Hematopoietic multipotent progenitor cell treated with erythropoietin and hydrocortisone succinate and interleukin-3 and kit ligand, for 15 days (in vitro differentiated cells): Measurements from ENCODE around the gene NDUFB11.
"Not testable (repeated sequence)": the region's sequence is repeated elsewhere in the genome, so short reads cannot be mapped to it uniquely, and the experiment has no call there.

ENCODE experiments used
- DNase-seq: peaks from one replicate; pipeline ENCODE4 v3.0.0-alpha.2; 2015; ENCODE audit warnings: low spot score

NDUFB11 gene

GRCh38 chrX:47146121-47146935 lies 1.8 kb upstream of the NDUFB11 start:
- DNase-seq = peak; percentile 19

- DNase-seq = no peak
These were observed 1.1 kb upstream of the NDUFB11 start for GRCh38 chrX:47145395-47146120.

DNA sequence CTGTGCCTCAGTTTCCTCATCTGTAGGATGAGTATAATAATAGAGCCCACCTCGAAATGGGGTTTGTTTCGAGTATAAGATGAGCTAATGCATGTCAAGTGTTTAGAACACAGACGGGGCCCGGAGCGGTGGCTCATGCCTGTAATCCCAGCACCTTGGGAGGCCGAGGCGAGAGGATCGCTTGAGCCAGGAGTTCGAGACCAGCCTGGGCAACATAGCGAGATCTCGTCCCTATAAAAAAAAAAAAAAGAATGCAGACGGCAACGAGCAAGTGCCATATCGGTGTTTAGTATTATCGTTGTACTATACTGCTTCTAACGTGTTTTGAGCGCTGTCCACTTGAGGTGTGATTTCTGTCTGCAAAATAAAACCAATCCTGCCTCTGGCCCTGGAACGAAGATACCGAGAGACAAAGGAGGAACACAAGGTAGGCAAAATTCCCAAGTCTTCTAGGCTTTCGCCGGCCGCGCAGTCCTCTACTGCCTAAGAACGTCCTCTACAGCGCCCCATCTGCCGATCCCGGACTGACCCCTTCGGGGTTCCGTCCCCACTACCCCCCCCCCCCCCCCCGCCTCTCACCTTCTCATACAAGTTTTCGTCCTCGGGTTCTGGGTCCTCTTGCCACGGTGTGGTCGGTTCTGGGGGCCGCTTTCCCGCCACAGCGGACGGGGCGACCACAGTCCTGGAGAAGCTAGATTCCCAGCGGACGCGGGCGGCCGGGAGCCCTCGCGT lies 442 bp downstream of the NDUFB11 start:
- peak; percentile 16 for DNase-seq

GRCh38 chrX:47138171-47138570 lies 6.3 kb downstream of the NDUFB11 start:
- DNase-seq = no peak

- DNase-seq = not testable (repeated sequence)
These were observed 8.9 kb downstream of the NDUFB11 start for GRCh38 chrX:47135650-47136049.

- DNase-seq = no peak
These were observed 11.0 kb downstream of the NDUFB11 start for GRCh38 chrX:47133493-47133892.

DNA sequence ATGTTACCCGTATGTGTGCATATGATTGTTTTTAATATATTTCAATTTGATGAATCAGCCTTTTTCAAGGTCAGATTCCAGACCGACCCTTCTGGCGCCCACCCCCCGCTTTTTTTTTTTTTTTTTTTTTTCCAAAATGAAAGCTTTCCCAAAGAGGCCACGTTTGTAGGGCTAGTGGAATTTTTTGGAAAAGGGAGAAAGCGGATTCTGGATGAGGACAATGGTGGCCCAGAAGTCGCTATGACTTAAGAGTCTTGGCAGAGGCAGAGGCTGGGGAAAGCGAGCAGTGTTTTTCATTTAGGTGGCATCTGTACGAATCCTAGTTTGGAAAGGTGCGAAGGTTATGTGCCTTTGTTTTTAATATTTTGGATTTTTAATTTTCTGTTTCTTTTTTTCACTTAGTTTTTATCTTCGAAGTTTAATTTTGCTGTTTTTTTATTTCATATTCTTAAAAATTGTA lies 14.6 kb downstream of the NDUFB11 start:
- no peak for DNase-seq

GRCh38 chrX:47129157-47129898 lies 15.2 kb downstream of the NDUFB11 start:
- DNase-seq = peak; percentile 90

DNA sequence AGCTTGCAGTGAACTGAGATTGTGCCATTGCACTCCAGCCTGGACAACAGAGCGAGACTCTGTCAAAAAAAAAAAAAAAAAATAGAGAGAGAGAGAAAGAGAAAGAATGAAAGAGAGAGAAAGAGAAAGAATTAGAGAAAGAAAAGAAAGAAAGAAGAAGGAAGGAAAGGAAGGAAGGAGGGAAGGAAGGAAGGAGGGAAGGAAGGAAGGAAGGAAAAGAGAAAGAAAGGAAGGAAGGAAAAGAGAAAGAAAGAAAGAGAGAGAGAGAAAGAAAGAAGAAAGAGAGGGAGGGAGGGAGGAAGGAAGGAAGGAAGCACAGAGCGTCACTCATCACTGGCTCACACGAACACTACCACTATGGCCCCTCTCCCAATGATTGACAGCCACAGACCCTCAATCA lies 20.0 kb downstream of the NDUFB11 start:
- not testable (repeated sequence) for DNase-seq

DNA sequence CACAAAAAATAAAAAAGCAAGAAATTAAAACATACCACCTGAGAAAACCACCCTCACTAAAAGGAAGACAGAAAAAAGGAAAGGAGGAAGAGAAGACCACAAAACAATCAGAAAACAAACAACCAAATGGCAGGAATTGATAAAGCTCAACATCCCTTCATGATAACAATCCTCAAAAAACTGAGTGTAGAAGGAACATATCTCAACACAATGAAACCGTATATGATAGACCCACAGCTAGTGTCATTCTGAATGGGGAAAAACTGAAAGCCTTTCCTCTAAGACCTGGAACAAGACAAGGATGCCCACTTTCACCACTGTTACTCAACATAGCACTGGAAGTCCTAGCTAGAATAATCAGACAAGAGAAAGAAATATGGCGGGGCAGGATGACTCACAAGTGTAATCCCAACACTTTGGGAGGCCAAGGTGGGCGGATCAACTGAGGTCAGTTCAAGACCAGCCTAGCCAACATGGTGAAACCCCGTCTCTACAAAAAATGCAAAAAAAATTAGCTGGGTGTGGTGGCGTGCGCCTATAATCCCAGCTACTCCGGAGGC lies 27.9 kb downstream of the NDUFB11 start:
- DNase-seq = not testable (repeated sequence)

- no peak for DNase-seq
These were observed 32.1 kb downstream of the NDUFB11 start for GRCh38 chrX:47112316-47112954.

GRCh38 chrX:47110936-47111615 lies 33.4 kb downstream of the NDUFB11 start:
- DNase-seq = not testable (repeated sequence)

- DNase-seq = no peak
These were observed 43.3 kb downstream of the NDUFB11 start for GRCh38 chrX:47101206-47101605.

GRCh38 chrX:47098338-47099094 lies 46.0 kb downstream of the NDUFB11 start:
- no peak for DNase-seq

DNA sequence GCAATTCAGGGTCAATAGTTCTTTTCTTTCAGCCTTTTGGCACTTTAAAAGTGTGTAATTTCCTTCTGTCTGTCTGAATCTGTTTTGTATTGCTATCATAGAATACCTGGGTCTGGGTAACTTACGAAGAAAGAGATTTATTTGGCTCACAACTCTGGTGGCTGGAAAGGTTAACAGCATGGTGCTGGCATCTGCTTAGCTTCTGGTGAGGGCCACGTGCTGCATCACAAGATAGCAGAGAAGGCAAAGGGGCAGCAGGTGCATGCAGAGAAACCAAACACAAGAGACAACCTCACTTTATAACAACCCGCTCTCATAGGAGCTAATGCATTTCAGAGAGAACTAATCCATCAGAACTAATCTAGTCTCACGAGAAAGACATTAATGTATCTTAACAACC lies 47.5 kb downstream of the NDUFB11 start:
- no peak for DNase-seq

- no peak for DNase-seq
These were observed 50.6 kb downstream of the NDUFB11 start for GRCh38 chrX:47093860-47094259.

GRCh38 chrX:47093248-47093647 lies 51.3 kb downstream of the NDUFB11 start:
- DNase-seq = peak; percentile 3
